IMR-90 (cell line): Measurements from ENCODE around the gene TICAM2. TPM values are rescaled to one million over a fixed set of nuclear protein-coding genes. Genes with fewer than 3 reads are reported as not detected.

Source experiments
- ATAC-seq: fragments of 200-7000 bp; cut with Tn5 transposase; 2 replicates; pipeline ENCODE4 v1.9.1; 2020; ENCODE audit warnings: low read depth, mild to moderate bottlenecking, moderate library complexity
- BruUV-seq: library from RNA; stranded (reverse); fragments of 400-500 nt; replicated peaks from 2 replicates; lab custom pipeline; 2021; lab: Mats Ljungman, UMichigan
- CTCF ChIA-PET: fragments of 300-600 bp; formaldehyde crosslinking; extraction: SDS; loops from one replicate; lab custom pipeline; 2021; ENCODE audit warnings: antibody characterized with exemption; lab: Yijun Ruan, JAX
- POLR2A ChIA-PET: fragments of 300-600 bp; sonication (Branson Sonifier 250); formaldehyde crosslinking; loops from one replicate; lab custom pipeline; 2022; ENCODE audit warnings: antibody characterized with exemption; ENCODE audit not compliant: unreplicated experiment; lab: Charles Lee
- DNase-seq: peaks from one replicate; pipeline ENCODE4 v3.0.0; 2013
- H2AFZ ChIP-seq: replicated peaks from 2 replicates; pipeline ENCODE3; 2013; ENCODE audit warnings: low read length, mild to moderate bottlenecking; ENCODE audit not compliant: poor library complexity
- H2AK5ac ChIP-seq: 2 replicates; pipeline ENCODE4 v1.6.1; 2013; ENCODE audit warnings: low read depth, low read length, inconsistent platforms
- H2AK9ac ChIP-seq: replicated peaks from 2 replicates; pipeline ENCODE3; 2013; ENCODE audit warnings: mild to moderate bottlenecking, low read depth, low read length, moderate library complexity; ENCODE audit not compliant: poor library complexity
- H2BK120ac ChIP-seq: 2 replicates; pipeline ENCODE4 v1.6.1; 2013; ENCODE audit warnings: low read depth, low read length, inconsistent platforms
- H2BK15ac ChIP-seq: 3 replicates; pipeline ENCODE4 v1.6.1; 2013; ENCODE audit warnings: low read depth, low read length, inconsistent platforms
- H2BK20ac ChIP-seq: 2 replicates; pipeline ENCODE4 v1.6.1; 2013; ENCODE audit warnings: low read depth, mild to moderate bottlenecking, inconsistent platforms, low read length, moderate library complexity
- H2BK5ac ChIP-seq: 2 replicates; pipeline ENCODE4 v1.6.1; 2013; ENCODE audit warnings: mild to moderate bottlenecking, low read depth, low read length, inconsistent platforms; ENCODE audit not compliant: poor library complexity, severe bottlenecking
- H3K14ac ChIP-seq: replicated peaks from 2 replicates; pipeline ENCODE4 v1.6.1; 2013; ENCODE audit warnings: low read depth, low read length, inconsistent platforms
- H3K18ac ChIP-seq: 2 replicates; pipeline ENCODE4 v1.6.1; 2013; ENCODE audit warnings: low read depth, low read length, control low read depth
- H3K23ac ChIP-seq: 2 replicates; pipeline ENCODE4 v1.6.1; 2013; ENCODE audit warnings: low read depth, low read length, inconsistent platforms
- H3K27ac ChIP-seq: 2 replicates; pipeline ENCODE4 v1.5.1; 2013; ENCODE audit warnings: mild to moderate bottlenecking, control low read depth, low read length; ENCODE audit not compliant: insufficient read depth
- H3K27me3 ChIP-seq: 2 replicates; pipeline ENCODE4 v1.6.1; 2013; ENCODE audit warnings: low read length; ENCODE audit not compliant: control insufficient read depth, insufficient read depth
- H3K36me3 ChIP-seq: 2 replicates; pipeline ENCODE4 v1.6.1; 2013; ENCODE audit warnings: low read length, mixed read lengths; ENCODE audit not compliant: control insufficient read depth, insufficient read depth
- H3K4ac ChIP-seq: 2 replicates; pipeline ENCODE4 v1.6.1; 2013; ENCODE audit warnings: low read depth, low read length, inconsistent platforms
- H3K4me1 ChIP-seq: 2 replicates; pipeline ENCODE4 v1.6.1; 2013; ENCODE audit warnings: low read length, mixed read lengths; ENCODE audit not compliant: control insufficient read depth, insufficient read depth
- H3K4me2 ChIP-seq: 2 replicates; pipeline ENCODE4 v1.6.1; 2013; ENCODE audit warnings: low read depth, mild to moderate bottlenecking, control low read depth, low read length, moderate library complexity
- H3K4me3 ChIP-seq: 2 replicates; pipeline ENCODE4 v1.5.1; 2013; ENCODE audit warnings: low read depth, mild to moderate bottlenecking, control low read depth, low read length, moderate library complexity; ENCODE audit not compliant: insufficient read depth
- H3K56ac ChIP-seq: 2 replicates; pipeline ENCODE4 v1.6.1; 2013; ENCODE audit warnings: low read length, inconsistent platforms; ENCODE audit not compliant: insufficient read depth; ENCODE audit errors: extremely low read depth
- H3K79me1 ChIP-seq, 2 experiments: 2 replicates each; pipeline ENCODE4 v1.6.1; 2013; ENCODE audit warnings: low read length in 2 of 2, inconsistent platforms in 1 of 2, low read depth in 1 of 2
- H3K9ac ChIP-seq: 2 replicates; pipeline ENCODE4 v1.6.1; 2013; ENCODE audit warnings: low read depth, low read length, control low read depth
- H3K9me1 ChIP-seq: 2 replicates; pipeline ENCODE4 v1.6.1; 2013; ENCODE audit warnings: low read length, inconsistent platforms; ENCODE audit not compliant: insufficient read depth
- H3K9me3 ChIP-seq: 2 replicates; pipeline ENCODE4 v1.6.1; 2013; ENCODE audit warnings: low read length; ENCODE audit not compliant: control insufficient read depth, insufficient read depth
- H4K20me1 ChIP-seq: 2 replicates; pipeline ENCODE4 v1.6.1; 2013; ENCODE audit warnings: low read length, inconsistent platforms; ENCODE audit not compliant: insufficient read depth
- H4K5ac ChIP-seq: 2 replicates; pipeline ENCODE4 v1.6.1; 2013; ENCODE audit warnings: mild to moderate bottlenecking, low read depth, low read length, control low read depth
- H4K8ac ChIP-seq, 2 experiments: 2 replicates each; pipeline ENCODE4 v1.6.1; 2013; ENCODE audit warnings: low read depth in 2 of 2, low read length in 2 of 2, control low read depth in 1 of 2, inconsistent platforms in 1 of 2
- H4K91ac ChIP-seq: 2 replicates; pipeline ENCODE4 v1.6.1; 2013; ENCODE audit warnings: low read depth, low read length, inconsistent platforms; ENCODE audit not compliant: insufficient read depth
- FOS ChIP-seq: fragments of 150-350 bp; IDR thresholded peaks from 2 replicates; pipeline ENCODE4 v1.6.1; 2016; ENCODE audit warnings: low read depth, low read length
- MAZ ChIP-seq: IDR thresholded peaks from 2 replicates; pipeline ENCODE4 v1.6.1; 2012; ENCODE audit warnings: low read depth, mild to moderate bottlenecking, low read length, improper control_type of control experiment, moderate library complexity, borderline replicate concordance
- POLR2A ChIP-seq: IDR thresholded peaks from 2 replicates; pipeline ENCODE4 v1.6.1; 2012; ENCODE audit warnings: mild to moderate bottlenecking, low read depth, low read length
- RCOR1 ChIP-seq: IDR thresholded peaks from 2 replicates; pipeline ENCODE4 v1.6.1; 2012; ENCODE audit warnings: mild to moderate bottlenecking, low read length, improper control_type of control experiment; ENCODE audit not compliant: insufficient replicate concordance
- RFX5 ChIP-seq: IDR thresholded peaks from 2 replicates; pipeline ENCODE4 v1.8.0; 2012; ENCODE audit warnings: low read depth, mild to moderate bottlenecking, low read length, moderate library complexity
- WGBS, 2 experiments: methylation state at CpG; one replicate each; pipeline versions ENCODE4 v1.1.5 to v1.1.7; 2013; ENCODE audit warnings: missing lambda C conversion rate in 2 of 2; ENCODE audit not compliant: insufficient read length in 1 of 2; ENCODE audit errors: extremely low coverage in 2 of 2; 5-methylcytosine and 5-hydroxymethylcytosine counted together
- dilution Hi-C: fragments of 300-500 bp; cut with HindIII; formaldehyde crosslinking; loops from one replicate; pipeline ENCODE4 v1.14.3; 2018; ENCODE audit warnings: low sequenced_read_pairs; ENCODE audit not compliant: unreplicated experiment
- in situ Hi-C: fragments of 300-500 bp; cut with MboI; formaldehyde crosslinking; loops from 3 replicates; pipeline ENCODE4 v1.14.3; 2019; ENCODE audit warnings: low sequenced_read_pairs, inconsistent platforms, mixed read lengths
- intact Hi-C: fragments of 100-400 bp; cut with micrococcal nuclease; formaldehyde crosslinking; loops from 2 replicates; pipeline ENCODE4 v1.10.0; 2022
- polyA plus RNA-seq, 3 experiments: library from polyadenylated mRNA; depleted of rRNA; stranded (reverse); fragments of >200 nt; gene quantifications; 2 replicates each; pipeline ENCODE4 v1.2.3, GENCODE V29; 2012; ENCODE audit warnings: low replicate concordance in 1 of 3
- total RNA-seq: library from RNA; depleted of rRNA; stranded (reverse); fragments of >200 nt; gene quantifications from 2 replicates; pipeline ENCODE4 v1.2.3, GENCODE V29; 2012

TICAM2 gene
- total and polyA plus RNA-seq, 2 of the 4 experiments (the other 2 are of a cell fraction) = 2.9 to 4.3 TPM

GRCh38 chr5:115588640-115589039, 13.6 kb downstream of the TICAM2 start:
- H3K27me3 ChIP-seq = no peaks in the 10 kb centered on the region
- H3K9me1 ChIP-seq = no peaks in the 10 kb centered on the region; the same call in 1 of the 2 replicates
- no peaks in the 10 kb centered on the region for H3K9me3 ChIP-seq
- ATAC-seq (no peak), DNase-seq (no peak)
- no peak overlapping the region for H4K8ac ChIP-seq
- no peak overlapping the region for H2AK9ac ChIP-seq
- no CpG with 5 or more reads among the region's 4 CpGs for WGBS, 2 experiments
- H3K56ac ChIP-seq = no peak overlapping the region
- H3K4me1 ChIP-seq = peaks cover 5% of the 10 kb centered on the region
- H4K5ac ChIP-seq = no peak overlapping the region
- no peak overlapping the region for H3K9ac ChIP-seq
- no peak overlapping the region for H3K4me3 ChIP-seq
- peaks cover 24% of the 10 kb centered on the region for H4K20me1 ChIP-seq
- in situ Hi-C loops (loop anchor here (5.0 kb wide), 1 partner anchor 276 kb away; no protein-coding TSS in a partner anchor), dilution Hi-C loops (no loop called here), intact Hi-C loops (loop anchor here (5.0 kb wide), 1 partner anchor 491 kb away; no protein-coding TSS in a partner anchor)
- H3K14ac ChIP-seq = no peak overlapping the region
- H2AK5ac ChIP-seq = no peak overlapping the region
- no peak overlapping the region for H3K4me2 ChIP-seq
- BruUV-seq = no TSS peak
- CTCF ChIA-PET = interaction anchor here (0.9 kb wide), 1 partner anchor 279 kb away, joined by 4 read pairs; no protein-coding TSS in a partner anchor
- H3K79me1 ChIP-seq = peaks cover 11 to 63% of the 10 kb centered on the region in 2 experiments
- H3K4ac ChIP-seq = no peak overlapping the region
- no peak overlapping the region for H2BK20ac ChIP-seq
- no peak overlapping the region for H3K27ac ChIP-seq
- no peak overlapping the region for H3K23ac ChIP-seq
- H2BK5ac ChIP-seq = no peak overlapping the region
- TF ChIP-seq RFX5 = no peak
- no peak for TF ChIP-seq FOS
- no peak for TF ChIP-seq RCOR1
- no peak for TF ChIP-seq POLR2A
- TF ChIP-seq MAZ = no peak
- H2BK120ac ChIP-seq = no peak overlapping the region
- H2BK15ac ChIP-seq = no peak overlapping the region
- H4K91ac ChIP-seq = no peak overlapping the region
- H3K18ac ChIP-seq = no peak overlapping the region
- POLR2A ChIA-PET = no interaction called here
- no peak overlapping the region for H2AFZ ChIP-seq
- H3K36me3 ChIP-seq = no peaks in the 10 kb centered on the region
